GM18858 (cell line): ENCODE measurements around the gene CRYAA.
"Not testable (repeated sequence)": the region's sequence is repeated elsewhere in the genome, so short reads cannot be mapped to it uniquely, and the experiment has no call there.

Source experiments
- ATAC-seq: cut with Tn5 transposase; IDR thresholded peaks from one replicate; pipeline ENCODE4 v1.9.1; 2021; ENCODE audit not compliant: unreplicated experiment

CRYAA gene

GRCh38 chr21:43168708-43169107, at the start of gene CRYAA:
Gene CRYAA, plus strand, starts transcription at chr21:43169008. Its CDS starts 92 bp downstream, at chr21:43169100.
- ATAC-seq: not testable (repeated sequence)

GRCh38 chr21:43130094-43130493, 38.7 kb upstream of the CRYAA start:
- ATAC-seq: not testable (repeated sequence)

GRCh38 chr21:43134520-43134919, 34.3 kb upstream of the CRYAA start:
- not testable (repeated sequence) for ATAC-seq

GRCh38 chr21:43138944-43139343, 29.9 kb upstream of the CRYAA start:
- ATAC-seq: not testable (repeated sequence)

- ATAC-seq: not testable (repeated sequence)
Observed at GRCh38 chr21:43141407-43141806, 27.4 kb upstream of the CRYAA start.

- ATAC-seq: not testable (repeated sequence)
Observed at GRCh38 chr21:43146637-43147036, 22.2 kb upstream of the CRYAA start.

- not testable (repeated sequence) for ATAC-seq
Observed at GRCh38 chr21:43147999-43148398, 20.8 kb upstream of the CRYAA start.

- not testable (repeated sequence) for ATAC-seq
Observed at GRCh38 chr21:43149344-43149743, 19.5 kb upstream of the CRYAA start.

- ATAC-seq: not testable (repeated sequence)
Observed at GRCh38 chr21:43153601-43154000, 15.2 kb upstream of the CRYAA start.

- not testable (repeated sequence) for ATAC-seq
Observed at GRCh38 chr21:43159279-43160175, 9.3 kb upstream of the CRYAA start.

- not testable (repeated sequence) for ATAC-seq
Observed at GRCh38 chr21:43161826-43162707, 6.7 kb upstream of the CRYAA start.

- ATAC-seq: not testable (repeated sequence)
Observed at GRCh38 chr21:43162708-43163205, 6.1 kb upstream of the CRYAA start.

- ATAC-seq: not testable (repeated sequence)
Observed at GRCh38 chr21:43164823-43165222, 4.0 kb upstream of the CRYAA start.

- not testable (repeated sequence) for ATAC-seq
Observed at GRCh38 chr21:43165734-43166133, 3.1 kb upstream of the CRYAA start.

GRCh38 chr21:43169230-43169886, 550 bp downstream of the CRYAA start:
- not testable (repeated sequence) for ATAC-seq

GRCh38 chr21:43169891-43170290, 1.1 kb downstream of the CRYAA start:
- ATAC-seq: not testable (repeated sequence)

GRCh38 chr21:43172812-43173211, 4.0 kb downstream of the CRYAA start:
- not testable (repeated sequence) for ATAC-seq

- ATAC-seq: not testable (repeated sequence)
Observed at GRCh38 chr21:43173438-43173837, 4.6 kb downstream of the CRYAA start.

GRCh38 chr21:43173930-43174329, 5.1 kb downstream of the CRYAA start:
- ATAC-seq: not testable (repeated sequence)

- ATAC-seq: not testable (repeated sequence)
Observed at GRCh38 chr21:43174998-43175397, 6.2 kb downstream of the CRYAA start.

- not testable (repeated sequence) for ATAC-seq
Observed at GRCh38 chr21:43176621-43177020, 7.8 kb downstream of the CRYAA start.
